IMR-90 (cell line): ENCODE measurements around the gene NT5DC2. TPM values are rescaled to one million over a fixed set of nuclear protein-coding genes. Genes with fewer than 3 reads are reported as not detected.

ENCODE experiments used
- ATAC-seq: fragments of 200-7000 bp; cut with Tn5 transposase; 2 replicates; pipeline ENCODE4 v1.9.1; 2020; ENCODE audit warnings: low read depth, mild to moderate bottlenecking, moderate library complexity
- BruUV-seq: library from RNA; stranded (reverse); fragments of 400-500 nt; replicated peaks from 2 replicates; lab custom pipeline; 2021; lab: Mats Ljungman, UMichigan
- CTCF ChIA-PET: fragments of 300-600 bp; formaldehyde crosslinking; extraction: SDS; loops from one replicate; lab custom pipeline; 2021; ENCODE audit warnings: antibody characterized with exemption; lab: Yijun Ruan, JAX
- POLR2A ChIA-PET: fragments of 300-600 bp; sonication (Branson Sonifier 250); formaldehyde crosslinking; loops from one replicate; lab custom pipeline; 2022; ENCODE audit warnings: antibody characterized with exemption; ENCODE audit not compliant: unreplicated experiment; lab: Charles Lee
- DNase-seq: peaks from one replicate; pipeline ENCODE4 v3.0.0; 2013
- H2AFZ ChIP-seq: replicated peaks from 2 replicates; pipeline ENCODE3; 2013; ENCODE audit warnings: low read length, mild to moderate bottlenecking; ENCODE audit not compliant: poor library complexity
- H2AK5ac ChIP-seq: 2 replicates; pipeline ENCODE4 v1.6.1; 2013; ENCODE audit warnings: low read depth, low read length, inconsistent platforms
- H2AK9ac ChIP-seq: replicated peaks from 2 replicates; pipeline ENCODE3; 2013; ENCODE audit warnings: mild to moderate bottlenecking, low read depth, low read length, moderate library complexity; ENCODE audit not compliant: poor library complexity
- H2BK120ac ChIP-seq: 2 replicates; pipeline ENCODE4 v1.6.1; 2013; ENCODE audit warnings: low read depth, low read length, inconsistent platforms
- H2BK15ac ChIP-seq: 3 replicates; pipeline ENCODE4 v1.6.1; 2013; ENCODE audit warnings: low read depth, low read length, inconsistent platforms
- H2BK20ac ChIP-seq: 2 replicates; pipeline ENCODE4 v1.6.1; 2013; ENCODE audit warnings: low read depth, mild to moderate bottlenecking, inconsistent platforms, low read length, moderate library complexity
- H2BK5ac ChIP-seq: 2 replicates; pipeline ENCODE4 v1.6.1; 2013; ENCODE audit warnings: mild to moderate bottlenecking, low read depth, low read length, inconsistent platforms; ENCODE audit not compliant: poor library complexity, severe bottlenecking
- H3K14ac ChIP-seq: replicated peaks from 2 replicates; pipeline ENCODE4 v1.6.1; 2013; ENCODE audit warnings: low read depth, low read length, inconsistent platforms
- H3K18ac ChIP-seq: 2 replicates; pipeline ENCODE4 v1.6.1; 2013; ENCODE audit warnings: low read depth, low read length, control low read depth
- H3K23ac ChIP-seq: 2 replicates; pipeline ENCODE4 v1.6.1; 2013; ENCODE audit warnings: low read depth, low read length, inconsistent platforms
- H3K27ac ChIP-seq: 2 replicates; pipeline ENCODE4 v1.5.1; 2013; ENCODE audit warnings: mild to moderate bottlenecking, control low read depth, low read length; ENCODE audit not compliant: insufficient read depth
- H3K27me3 ChIP-seq: 2 replicates; pipeline ENCODE4 v1.6.1; 2013; ENCODE audit warnings: low read length; ENCODE audit not compliant: control insufficient read depth, insufficient read depth
- H3K36me3 ChIP-seq: 2 replicates; pipeline ENCODE4 v1.6.1; 2013; ENCODE audit warnings: low read length, mixed read lengths; ENCODE audit not compliant: control insufficient read depth, insufficient read depth
- H3K4ac ChIP-seq: 2 replicates; pipeline ENCODE4 v1.6.1; 2013; ENCODE audit warnings: low read depth, low read length, inconsistent platforms
- H3K4me1 ChIP-seq: 2 replicates; pipeline ENCODE4 v1.6.1; 2013; ENCODE audit warnings: low read length, mixed read lengths; ENCODE audit not compliant: control insufficient read depth, insufficient read depth
- H3K4me2 ChIP-seq: 2 replicates; pipeline ENCODE4 v1.6.1; 2013; ENCODE audit warnings: low read depth, mild to moderate bottlenecking, control low read depth, low read length, moderate library complexity
- H3K4me3 ChIP-seq: 2 replicates; pipeline ENCODE4 v1.5.1; 2013; ENCODE audit warnings: low read depth, mild to moderate bottlenecking, control low read depth, low read length, moderate library complexity; ENCODE audit not compliant: insufficient read depth
- H3K56ac ChIP-seq: 2 replicates; pipeline ENCODE4 v1.6.1; 2013; ENCODE audit warnings: low read length, inconsistent platforms; ENCODE audit not compliant: insufficient read depth; ENCODE audit errors: extremely low read depth
- H3K79me1 ChIP-seq, 2 experiments: 2 replicates each; pipeline ENCODE4 v1.6.1; 2013; ENCODE audit warnings: low read length in 2 of 2, inconsistent platforms in 1 of 2, low read depth in 1 of 2
- H3K9ac ChIP-seq: 2 replicates; pipeline ENCODE4 v1.6.1; 2013; ENCODE audit warnings: low read depth, low read length, control low read depth
- H3K9me1 ChIP-seq: 2 replicates; pipeline ENCODE4 v1.6.1; 2013; ENCODE audit warnings: low read length, inconsistent platforms; ENCODE audit not compliant: insufficient read depth
- H3K9me3 ChIP-seq: 2 replicates; pipeline ENCODE4 v1.6.1; 2013; ENCODE audit warnings: low read length; ENCODE audit not compliant: control insufficient read depth, insufficient read depth
- H4K20me1 ChIP-seq: 2 replicates; pipeline ENCODE4 v1.6.1; 2013; ENCODE audit warnings: low read length, inconsistent platforms; ENCODE audit not compliant: insufficient read depth
- H4K5ac ChIP-seq: 2 replicates; pipeline ENCODE4 v1.6.1; 2013; ENCODE audit warnings: mild to moderate bottlenecking, low read depth, low read length, control low read depth
- H4K8ac ChIP-seq, 2 experiments: 2 replicates each; pipeline ENCODE4 v1.6.1; 2013; ENCODE audit warnings: low read depth in 2 of 2, low read length in 2 of 2, control low read depth in 1 of 2, inconsistent platforms in 1 of 2
- H4K91ac ChIP-seq: 2 replicates; pipeline ENCODE4 v1.6.1; 2013; ENCODE audit warnings: low read depth, low read length, inconsistent platforms; ENCODE audit not compliant: insufficient read depth
- BHLHE40 ChIP-seq: fragments of 150-350 bp; IDR thresholded peaks from 2 replicates; pipeline ENCODE4 v1.6.1; 2016; ENCODE audit warnings: mild to moderate bottlenecking, low read depth, low read length
- CEBPB ChIP-seq: IDR thresholded peaks from 2 replicates; pipeline ENCODE4 v1.6.1; 2012; ENCODE audit warnings: low read depth, low read length, improper control_type of control experiment
- CHD1 ChIP-seq: IDR thresholded peaks from 2 replicates; pipeline ENCODE4 v1.6.1; 2012; ENCODE audit warnings: low read depth, low read length, improper control_type of control experiment
- FOS ChIP-seq: fragments of 150-350 bp; IDR thresholded peaks from 2 replicates; pipeline ENCODE4 v1.6.1; 2016; ENCODE audit warnings: low read depth, low read length
- MAFK ChIP-seq: IDR thresholded peaks from 2 replicates; pipeline ENCODE4 v1.6.1; 2012; ENCODE audit warnings: low read depth, low read length, improper control_type of control experiment
- MAZ ChIP-seq: IDR thresholded peaks from 2 replicates; pipeline ENCODE4 v1.6.1; 2012; ENCODE audit warnings: low read depth, mild to moderate bottlenecking, low read length, improper control_type of control experiment, moderate library complexity, borderline replicate concordance
- MXI1 ChIP-seq: IDR thresholded peaks from 2 replicates; pipeline ENCODE4 v1.6.1; 2012; ENCODE audit warnings: low read depth, mild to moderate bottlenecking, low read length, moderate library complexity, borderline replicate concordance
- POLR2A ChIP-seq: IDR thresholded peaks from 2 replicates; pipeline ENCODE4 v1.6.1; 2012; ENCODE audit warnings: mild to moderate bottlenecking, low read depth, low read length
- RCOR1 ChIP-seq: IDR thresholded peaks from 2 replicates; pipeline ENCODE4 v1.6.1; 2012; ENCODE audit warnings: mild to moderate bottlenecking, low read length, improper control_type of control experiment; ENCODE audit not compliant: insufficient replicate concordance
- SMC3 ChIP-seq: fragments of 150-350 bp; IDR thresholded peaks from 2 replicates; pipeline ENCODE4 v1.6.1; 2016; ENCODE audit warnings: low read depth, mild to moderate bottlenecking, antibody characterized with exemption, low read length, moderate library complexity
- USF2 ChIP-seq: fragments of 150-350 bp; IDR thresholded peaks from 2 replicates; pipeline ENCODE4 v1.6.1; 2017; ENCODE audit warnings: mild to moderate bottlenecking, antibody characterized with exemption, low read length, low read depth
- WGBS, 2 experiments: methylation state at CpG; one replicate each; pipeline versions ENCODE4 v1.1.5 to v1.1.7; 2013; ENCODE audit warnings: missing lambda C conversion rate in 2 of 2; ENCODE audit not compliant: insufficient read length in 1 of 2; ENCODE audit errors: extremely low coverage in 2 of 2; 5-methylcytosine and 5-hydroxymethylcytosine counted together
- dilution Hi-C: fragments of 300-500 bp; cut with HindIII; formaldehyde crosslinking; loops from one replicate; pipeline ENCODE4 v1.14.3; 2018; ENCODE audit warnings: low sequenced_read_pairs; ENCODE audit not compliant: unreplicated experiment
- in situ Hi-C: fragments of 300-500 bp; cut with MboI; formaldehyde crosslinking; loops from 3 replicates; pipeline ENCODE4 v1.14.3; 2019; ENCODE audit warnings: low sequenced_read_pairs, inconsistent platforms, mixed read lengths
- intact Hi-C: fragments of 100-400 bp; cut with micrococcal nuclease; formaldehyde crosslinking; loops from 2 replicates; pipeline ENCODE4 v1.10.0; 2022
- polyA plus RNA-seq, 3 experiments: library from polyadenylated mRNA; depleted of rRNA; stranded (reverse); fragments of >200 nt; gene quantifications; 2 replicates each; pipeline ENCODE4 v1.2.3, GENCODE V29; 2012; ENCODE audit warnings: low replicate concordance in 1 of 3
- total RNA-seq: library from RNA; depleted of rRNA; stranded (reverse); fragments of >200 nt; gene quantifications from 2 replicates; pipeline ENCODE4 v1.2.3, GENCODE V29; 2012
- TF ChIP-seq, protein P1 (sequence below): fragments of 150-350 bp; IDR thresholded peaks from 2 replicates; pipeline ENCODE4 v1.6.1; 2016; ENCODE audit warnings: low read depth, mild to moderate bottlenecking, low read length, moderate library complexity, borderline replicate concordance

Gene NT5DC2
- total and polyA plus RNA-seq, 2 of the 4 experiments (the other 2 are of a cell fraction), result 161 to 200 TPM

GRCh38 chr3:52536369-52537164, 2.9 kb upstream of the NT5DC2 start, which contains the start of gene UQCC5:
Gene UQCC5, plus strand, starts transcription at chr3:52536605. Its CDS starts 151 bp downstream, at chr3:52536756.
- ChIA-PET CTCF (no interaction called here), POLR2A (interaction anchor here (0.8 kb wide), 1 partner anchor 15 kb away, joined by 3 read pairs; no protein-coding TSS in a partner anchor)
- no peaks in the 10 kb centered on the region for H3K9me3 ChIP-seq
- peaks cover 36% of the 10 kb centered on the region for H4K20me1 ChIP-seq
- peak; percentile 79 for ATAC-seq
- peak within 1 kb of the TSS; percentile 91 for H3K23ac ChIP-seq
- H3K27me3 ChIP-seq, result no peaks in the 10 kb centered on the region
- H3K56ac ChIP-seq, result peak within 1 kb of the TSS; percentile 78
- in situ Hi-C loops (no loop called here), intact Hi-C loops (loop anchor here (2.0 kb wide), 1 partner anchor 64 kb away; no protein-coding TSS in a partner anchor), dilution Hi-C loops (no loop called here)
- H2AK5ac ChIP-seq, result peak within 1 kb of the TSS; percentile 91
- H2BK120ac ChIP-seq, result peak within 1 kb of the TSS; percentile 38
- peak within 1 kb of the TSS; percentile 89 to 96 for H4K8ac ChIP-seq
- peak within 1 kb of the TSS; percentile 89 for H3K9ac ChIP-seq
- 0% methylated on average over 39 of the region's 65 CpGs; no CpG with 5 or more reads in 1 of the 2 experiments for WGBS, 2 experiments
- peak within 1 kb of the TSS; percentile 83 for H3K27ac ChIP-seq
- peak within 1 kb of the TSS; percentile 95 for H2AFZ ChIP-seq
- peaks cover 23% of the 10 kb centered on the region for H3K4me1 ChIP-seq
- no peak for TF ChIP-seq RCOR1
- TF ChIP-seq USF2, result peak; percentile 95
- peak; percentile 46; the same call in 1 of the 2 replicates for TF ChIP-seq MAZ
- TF ChIP-seq BHLHE40, result peak; percentile 71
- TF ChIP-seq MAFK, result no peak
- peak; percentile 98 for TF ChIP-seq POLR2A
- peak; percentile 23; the same call in 1 of the 2 replicates for TF ChIP-seq FOS
- TF ChIP-seq, protein P1, sequence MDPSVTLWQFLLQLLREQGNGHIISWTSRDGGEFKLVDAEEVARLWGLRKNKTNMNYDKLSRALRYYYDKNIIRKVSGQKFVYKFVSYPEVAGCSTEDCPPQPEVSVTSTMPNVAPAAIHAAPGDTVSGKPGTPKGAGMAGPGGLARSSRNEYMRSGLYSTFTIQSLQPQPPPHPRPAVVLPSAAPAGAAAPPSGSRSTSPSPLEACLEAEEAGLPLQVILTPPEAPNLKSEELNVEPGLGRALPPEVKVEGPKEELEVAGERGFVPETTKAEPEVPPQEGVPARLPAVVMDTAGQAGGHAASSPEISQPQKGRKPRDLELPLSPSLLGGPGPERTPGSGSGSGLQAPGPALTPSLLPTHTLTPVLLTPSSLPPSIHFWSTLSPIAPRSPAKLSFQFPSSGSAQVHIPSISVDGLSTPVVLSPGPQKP, result no peak
- TF ChIP-seq SMC3, result no peak
- no peak for TF ChIP-seq CEBPB
- TF ChIP-seq MXI1, result peak; percentile 90; the same call in 1 of the 2 replicates
- TF ChIP-seq CHD1, result peak; percentile 81; the same call in 1 of the 2 replicates
- H3K4me3 ChIP-seq, result peak within 1 kb of the TSS; percentile 81
- H3K18ac ChIP-seq, result peak within 1 kb of the TSS; percentile 23
- peak within 1 kb of the TSS; percentile 70 for H2BK5ac ChIP-seq
- peak within 1 kb of the TSS; percentile 15; the same call in 1 of the 2 replicates for H2BK20ac ChIP-seq
- H4K5ac ChIP-seq, result peak within 1 kb of the TSS; percentile 73
- peak within 1 kb of the TSS; percentile 64 for H4K91ac ChIP-seq
- H3K14ac ChIP-seq, result peak within 1 kb of the TSS; percentile 90
- peak within 1 kb of the TSS; percentile 98 for H3K4me2 ChIP-seq
- peak; percentile 98 for DNase-seq
- peak within 1 kb of the TSS; percentile 89 for H3K4ac ChIP-seq
- peaks cover 7% of the 10 kb centered on the region for H3K36me3 ChIP-seq
- H3K79me1 ChIP-seq, result peaks cover 33 to 79% of the 10 kb centered on the region in 2 experiments
- no TSS peak for BruUV-seq
- H2BK15ac ChIP-seq, result no peak within 1 kb of the TSS; the same call in 2 of the 3 replicates
- H3K9me1 ChIP-seq, result peaks cover 27% of the 10 kb centered on the region
- peak within 1 kb of the TSS; percentile 94 for H2AK9ac ChIP-seq
